NB4 (cell line): ENCODE measurements around the gene CBLN3.

Experiments
- CTCF ChIP-seq: IDR thresholded peaks from one replicate; pipeline ENCODE4 v1.5.1; 2012; ENCODE audit warnings: low read depth, low read length
- MAX ChIP-seq: IDR thresholded peaks from 2 replicates; pipeline ENCODE4 v1.6.1; 2011; ENCODE audit warnings: low read depth, low read length
- MYC ChIP-seq: IDR thresholded peaks from 2 replicates; pipeline ENCODE4 v1.6.1; 2011; ENCODE audit warnings: low read depth, low read length
- POLR2A ChIP-seq: IDR thresholded peaks from 2 replicates; pipeline ENCODE4 v1.6.1; 2011; ENCODE audit warnings: mild to moderate bottlenecking; ENCODE audit not compliant: insufficient read length; ENCODE audit errors: extremely low read depth

- no peak for TF ChIP-seq CTCF
- no peak for TF ChIP-seq POLR2A
- no peak for TF ChIP-seq MAX
- TF ChIP-seq MYC: no peak
These were observed 15.4 kb downstream of the CBLN3 start for GRCh38 chr14:24414077-24414476.
